SK-N-SH treated with all-trans-retinoic acid at 6 μM for 48 hours (cell line): ENCODE results near the gene KPNB1.

ENCODE experiments used
- ATAC-seq: fragments of 200-7000 bp; cut with Tn5 transposase; 3 replicates; pipeline ENCODE4 v1.9.1; 2020; ENCODE audit warnings: mild to moderate bottlenecking, moderate library complexity
- ARNTL ChIP-seq: fragments of 450-650 bp; formaldehyde crosslinking; IDR thresholded peaks from 2 replicates; pipeline ENCODE4 v1.5.0; 2020; ENCODE audit warnings: low read depth, mild to moderate bottlenecking, moderate library complexity, borderline replicate concordance
- BACH2 ChIP-seq: fragments of 250-450 bp; sonication (Bioruptor Pico); IDR thresholded peaks from 2 replicates; pipeline ENCODE4 v1.9.0; 2021; ENCODE audit warnings: mild to moderate bottlenecking, borderline replicate concordance
- CREB5 ChIP-seq: fragments of 250-450 bp; sonication (Bioruptor Pico); IDR thresholded peaks from 2 replicates; pipeline ENCODE4 v1.5.1; 2020; ENCODE audit warnings: low read depth, mild to moderate bottlenecking, moderate library complexity
- CSDC2 ChIP-seq: fragments of 250-450 bp; sonication (Bioruptor Pico); IDR thresholded peaks from 2 replicates; pipeline ENCODE4 v1.5.0; 2020; ENCODE audit warnings: mild to moderate bottlenecking, moderate library complexity
- ESRRG ChIP-seq: fragments of 250-450 bp; sonication (Bioruptor Pico); IDR thresholded peaks from 2 replicates; pipeline ENCODE4 v1.6.1; 2021; ENCODE audit warnings: mild to moderate bottlenecking
- ISL1 ChIP-seq: fragments of 250-450 bp; sonication (Bioruptor Pico); IDR thresholded peaks from 2 replicates; pipeline ENCODE4 v2.1.2; 2022; ENCODE audit warnings: mild to moderate bottlenecking, moderate library complexity
- OSR1 ChIP-seq: fragments of 250-450 bp; sonication (Bioruptor Pico); IDR thresholded peaks from 2 replicates; pipeline ENCODE4 v1.8.0; 2022; ENCODE audit warnings: moderate library complexity, mild to moderate bottlenecking, inconsistent platforms
- PATZ1 ChIP-seq: fragments of 250-450 bp; sonication (Bioruptor Pico); IDR thresholded peaks from 2 replicates; pipeline ENCODE4 v1.8.0; 2020; ENCODE audit warnings: mild to moderate bottlenecking, moderate library complexity, borderline replicate concordance
- PPARA ChIP-seq: fragments of 250-450 bp; sonication (Bioruptor Pico); IDR thresholded peaks from 2 replicates; pipeline ENCODE4 v1.5.0; 2020; ENCODE audit warnings: mild to moderate bottlenecking, borderline replicate concordance
- RARB ChIP-seq: fragments of 250-450 bp; sonication (Bioruptor Pico); IDR thresholded peaks from 2 replicates; pipeline ENCODE4 v1.8.0; 2021; ENCODE audit warnings: mild to moderate bottlenecking, moderate library complexity
- SNAI2 ChIP-seq: fragments of 250-450 bp; sonication (Bioruptor Pico); IDR thresholded peaks from 2 replicates; pipeline ENCODE4 v1.5.0; 2020; ENCODE audit warnings: mild to moderate bottlenecking, moderate library complexity
- TCF4 ChIP-seq: fragments of 250-450 bp; sonication (Bioruptor Pico); IDR thresholded peaks from 2 replicates; pipeline ENCODE4 v1.8.0; 2021; ENCODE audit warnings: mild to moderate bottlenecking, moderate library complexity, borderline replicate concordance
- TOX ChIP-seq: fragments of 250-450 bp; sonication (Bioruptor Pico); IDR thresholded peaks from 2 replicates; pipeline ENCODE4 v1.8.0; 2021; ENCODE audit warnings: mild to moderate bottlenecking, moderate library complexity, borderline replicate concordance
- TSHZ2 ChIP-seq: fragments of 250-450 bp; sonication (Bioruptor Pico); IDR thresholded peaks from 2 replicates; pipeline ENCODE4 v1.5.0; 2020; ENCODE audit warnings: mild to moderate bottlenecking, moderate library complexity
- ZC3H10 ChIP-seq: fragments of 250-450 bp; sonication (Bioruptor Pico); IDR thresholded peaks from 2 replicates; pipeline ENCODE4 v1.5.1; 2021; ENCODE audit warnings: mild to moderate bottlenecking, moderate library complexity
- ZFP3 ChIP-seq: fragments of 250-450 bp; sonication (Bioruptor Pico); IDR thresholded peaks from 2 replicates; pipeline ENCODE4 v1.5.0; 2020; ENCODE audit warnings: mild to moderate bottlenecking, moderate library complexity
- ZFP30 ChIP-seq: fragments of 450-650 bp; formaldehyde crosslinking; IDR thresholded peaks from 2 replicates; pipeline ENCODE4 v1.5.0; 2022; ENCODE audit warnings: mild to moderate bottlenecking, moderate library complexity
- ZNF565 ChIP-seq: fragments of 450-650 bp; formaldehyde crosslinking; conservative IDR thresholded peaks from 2 replicates; pipeline ENCODE4 v1.5.0; 2020; ENCODE audit warnings: low read depth, mild to moderate bottlenecking, moderate library complexity

Gene KPNB1

DNA sequence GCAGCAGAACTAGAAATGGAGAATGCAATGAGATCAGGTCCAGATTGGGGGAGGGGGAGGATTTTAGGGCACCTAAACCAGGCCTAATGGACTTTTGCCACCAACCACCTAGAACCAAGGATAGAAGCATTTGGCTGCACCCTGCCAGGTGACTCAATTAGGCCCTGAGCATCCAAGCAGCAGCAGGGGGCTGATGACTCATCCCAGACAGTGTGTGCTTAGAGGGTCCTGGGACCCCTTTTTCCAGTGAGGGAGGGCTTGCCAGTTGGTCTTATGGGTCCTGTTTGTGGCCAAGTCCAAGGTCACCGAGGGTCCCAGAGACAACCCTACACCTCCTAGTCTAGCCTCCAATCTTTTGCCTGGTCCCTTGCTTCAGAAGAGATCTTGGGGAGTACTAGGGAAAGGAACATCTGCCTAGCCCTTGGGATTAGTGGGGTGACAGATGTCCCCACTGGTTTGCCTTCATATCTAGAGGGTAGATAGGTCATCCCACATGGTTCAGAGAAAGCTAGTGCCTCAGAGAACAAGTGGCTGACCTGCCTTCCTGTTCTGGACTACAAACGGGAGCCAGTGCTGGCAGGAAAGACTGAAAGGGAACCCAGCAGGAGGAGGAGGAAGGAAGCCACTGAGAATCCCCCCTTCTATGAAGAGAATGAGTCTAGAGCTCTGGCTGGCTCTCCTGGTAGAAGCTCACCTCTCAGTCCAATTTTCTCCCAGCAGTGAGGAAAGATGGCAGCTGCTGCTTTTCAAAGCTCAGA is 42.6 kb downstream of the KPNB1 start:
- no peak for TF ChIP-seq BACH2 (CRISPR knock-in tag)
- no peak for TF ChIP-seq TOX
- TF ChIP-seq PATZ1 (CRISPR knock-in tag): no peak
- TF ChIP-seq ARNTL (CRISPR knock-in tag): no peak
- no peak for TF ChIP-seq ZC3H10 (CRISPR knock-in tag)
- TF ChIP-seq PPARA (CRISPR knock-in tag): no peak
- no peak for TF ChIP-seq CSDC2 (CRISPR knock-in tag)
- TF ChIP-seq TSHZ2: no peak
- TF ChIP-seq, all 23 proteins: peak for 0
- no peak for ATAC-seq

DNA sequence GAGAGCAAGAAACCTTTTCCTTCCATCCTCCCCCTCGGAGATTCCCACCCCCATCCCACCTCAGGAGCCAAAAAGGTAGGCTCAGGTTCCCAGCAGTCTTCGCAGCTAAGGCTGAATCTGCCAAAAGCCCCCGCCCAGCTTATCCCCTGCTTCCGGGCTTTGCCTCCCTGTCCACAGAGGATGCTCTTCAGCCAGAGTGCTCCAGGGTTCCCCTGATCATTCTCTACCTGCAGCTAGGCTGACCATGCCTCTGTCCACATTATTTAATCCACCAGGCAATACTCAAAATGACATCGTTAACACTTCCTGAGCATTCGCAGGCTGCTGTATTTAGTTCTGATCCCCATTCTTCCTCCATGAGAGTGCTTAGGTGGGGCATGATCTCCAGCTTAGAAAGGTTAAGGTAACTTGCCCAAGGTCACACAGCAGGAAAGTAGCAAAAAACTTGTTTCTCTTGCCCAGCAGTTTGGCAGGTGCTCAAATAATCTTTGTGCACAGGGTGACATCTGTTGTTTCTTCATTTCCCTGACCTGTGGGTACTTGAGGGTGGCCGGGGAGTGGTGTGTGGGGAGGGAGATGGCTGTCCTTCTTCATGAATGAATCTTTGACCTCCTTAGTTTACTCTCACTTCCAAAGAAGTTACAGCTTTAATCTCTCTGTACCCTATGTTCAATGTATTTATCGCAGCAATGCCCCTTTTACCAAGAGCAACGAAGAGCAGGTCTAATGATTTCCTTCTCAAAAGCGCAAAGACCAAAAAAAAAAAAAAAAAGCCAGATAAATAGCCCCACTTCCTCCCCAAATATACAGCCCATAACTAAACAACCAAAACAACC is 43.4 kb downstream of the KPNB1 start:
- TF ChIP-seq ARNTL (CRISPR knock-in tag) (no peak), SNAI2 (CRISPR knock-in tag) (no peak), TOX (no peak), CSDC2 (CRISPR knock-in tag) (no peak), ZFP30 (CRISPR knock-in tag) (no peak), ZNF565 (CRISPR knock-in tag) (no peak), CREB5 (CRISPR knock-in tag) (no peak), ESRRG (CRISPR knock-in tag) (no peak), TCF4 (CRISPR knock-in tag) (no peak), BACH2 (CRISPR knock-in tag) (no peak), ISL1 (CRISPR knock-in tag) (no peak), RARB (no peak), ZFP3 (CRISPR knock-in tag) (no peak)
- no peak for ATAC-seq

- ATAC-seq: peak; percentile 61
- TF ChIP-seq ZNF565 (CRISPR knock-in tag) (no peak), RARB (no peak), OSR1 (CRISPR knock-in tag) (no peak), PATZ1 (CRISPR knock-in tag) (peak; percentile 78; the same call in 1 of the 2 replicates), ZFP3 (CRISPR knock-in tag) (peak; percentile 54; the same call in 1 of the 2 replicates)
- TF ChIP-seq, all 23 proteins: peak for 2
Measured at GRCh38 chr17:47693731-47694580, 44.2 kb downstream of the KPNB1 start, which contains the start of gene TBKBP1. TBKBP1 (plus strand) TSS chr17:47694161; CDS start chr17:47696113, 1,952 bp downstream.
